ENCODE measurements around the gene PHLPP1. TPM values are rescaled to one million over a fixed set of nuclear protein-coding genes. Genes with fewer than 3 reads are reported as not detected.

Gene PHLPP1
- polyA plus RNA-seq, 3 donors = 2.2 to 4.0 (median 3.0) TPM

DNA sequence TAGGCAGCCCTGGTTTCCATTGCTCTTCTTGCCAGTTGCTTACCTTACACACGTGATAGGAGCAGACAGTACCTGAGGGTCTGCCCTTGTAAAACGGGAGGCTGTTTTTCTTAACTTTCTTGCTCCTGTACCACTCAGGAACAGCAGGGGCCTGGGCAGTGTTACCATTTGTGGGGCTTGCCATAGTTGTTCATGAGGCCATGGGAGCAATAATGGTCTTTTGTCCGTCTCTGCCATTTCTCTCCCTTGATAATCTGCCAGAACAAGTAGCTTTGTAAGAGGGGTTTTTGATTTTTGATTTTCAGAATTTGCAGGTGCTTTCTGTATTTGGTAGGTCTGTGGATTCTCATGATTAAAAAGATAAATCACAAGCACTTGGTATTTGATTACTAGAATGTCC is 259.0 kb downstream of the PHLPP1 start:
- H3K27ac ChIP-seq (ENCODE audit: low read depth, low read length) = no peak overlapping the region
- WGBS, 3 donors = 59 to 62% (median 61%) methylated on average over 3 of the region's 3 CpGs

DNA sequence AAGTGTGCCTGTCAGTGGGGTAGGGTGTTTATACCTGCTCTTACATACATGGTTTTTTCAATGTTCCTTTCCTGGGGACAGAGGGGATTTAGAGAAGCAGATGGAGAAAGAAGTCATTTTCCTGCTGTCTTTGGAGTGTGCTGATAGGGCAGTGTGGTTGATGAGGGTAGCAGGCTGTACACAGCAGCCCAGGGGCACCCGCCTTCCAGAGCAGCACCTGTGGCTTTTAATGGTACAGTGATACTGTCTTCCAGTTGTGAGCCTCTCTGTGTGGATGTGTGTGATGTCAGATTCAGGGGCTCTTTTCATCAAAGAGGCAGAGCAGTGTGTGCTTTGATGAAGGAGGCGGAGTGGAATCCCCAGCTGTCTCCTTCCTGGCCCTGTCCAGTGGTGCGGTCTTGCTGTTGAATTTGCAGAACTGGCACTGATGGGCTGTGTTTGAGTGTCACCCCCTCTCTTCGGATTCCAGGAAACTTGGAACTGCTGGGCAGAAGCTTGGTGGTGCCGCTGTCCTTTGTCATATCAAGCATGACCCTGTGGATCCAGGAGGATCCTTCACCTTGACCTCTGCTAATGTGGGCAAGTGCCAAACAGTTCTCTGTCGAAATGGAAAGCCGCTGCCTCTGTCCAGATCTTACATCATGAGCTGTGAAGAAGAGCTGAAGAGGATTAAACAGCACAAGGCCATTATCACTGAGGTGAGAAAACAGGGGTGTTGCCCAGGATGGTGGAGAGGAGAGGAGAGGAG is 259.8 kb downstream of the PHLPP1 start:
- H3K27ac ChIP-seq (ENCODE audit: low read depth, low read length) = no peak overlapping the region
- WGBS, 3 donors = 89 to 92% (median 92%) methylated on average over 7 of the region's 7 CpGs

DNA sequence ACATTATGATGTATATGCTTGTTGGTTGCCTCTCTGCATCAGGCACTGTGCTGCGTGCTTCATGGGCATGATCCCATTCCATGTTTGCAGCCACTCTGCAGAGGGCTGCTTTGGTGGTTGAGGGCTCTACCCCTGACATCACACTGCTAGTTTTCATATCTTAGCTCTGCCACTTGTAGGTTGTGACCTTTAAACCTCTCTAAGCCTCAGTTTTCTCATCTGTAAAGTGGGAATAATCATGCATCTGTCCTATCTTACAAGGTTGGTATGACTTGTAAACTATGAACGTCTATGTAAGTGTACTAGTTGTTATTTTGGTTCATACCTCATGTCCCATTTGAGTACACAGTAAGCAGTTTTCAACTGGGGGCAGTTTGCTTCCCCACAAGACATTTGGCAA is 260.4 kb downstream of the PHLPP1 start:
- no peak overlapping the region for H3K27ac ChIP-seq (ENCODE audit: low read depth, low read length)
- 84 to 95% (median 88%) methylated on average over 2 of the region's 2 CpGs for WGBS, 3 donors

DNA sequence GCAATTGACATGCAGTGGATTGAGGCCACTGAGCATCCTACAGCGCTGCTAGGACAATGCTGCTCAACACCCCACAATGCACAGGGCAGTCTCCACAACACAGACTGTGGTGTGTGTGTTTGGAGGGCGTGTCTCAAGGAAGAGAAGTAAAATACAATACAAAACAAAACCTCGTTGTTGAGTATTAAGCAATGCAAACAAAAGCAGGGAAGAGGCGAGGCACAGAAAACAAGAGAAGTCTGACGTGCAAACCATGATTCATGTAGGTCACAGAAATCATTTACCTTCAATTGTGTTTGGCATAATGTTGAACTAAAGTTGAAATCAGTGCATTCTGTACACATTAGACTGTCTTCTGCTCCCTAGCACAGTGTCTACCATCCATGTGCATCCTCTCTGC is 260.9 kb downstream of the PHLPP1 start:
- 69 to 89% (median 81%) methylated on average over 5 of the region's 5 CpGs for WGBS, 3 donors
- no peak overlapping the region for H3K27ac ChIP-seq (ENCODE audit: low read depth, low read length)

DNA sequence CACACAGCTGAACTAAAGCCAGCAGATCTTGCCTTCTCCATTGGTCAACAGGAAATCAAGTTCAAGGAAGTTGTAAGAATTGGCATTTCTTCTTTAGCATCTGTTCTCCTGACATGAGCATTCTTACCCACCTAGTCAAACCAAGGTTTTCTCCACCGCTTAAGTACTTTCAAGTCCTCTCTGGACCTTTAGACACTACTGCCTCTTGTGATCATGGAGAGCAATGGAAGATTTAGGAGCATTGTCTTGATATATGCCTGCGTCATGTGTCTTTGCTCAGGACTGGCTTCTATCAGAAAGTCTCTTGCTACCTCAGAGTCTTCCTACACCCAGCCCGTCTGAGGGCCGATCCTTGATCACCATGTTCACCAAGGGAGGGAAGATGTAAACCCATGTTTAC is 262.2 kb downstream of the PHLPP1 start:
- WGBS, 3 donors = 83 to 89% (median 87%) methylated on average over 4 of the region's 4 CpGs
- H3K27ac ChIP-seq (ENCODE audit: low read depth, low read length) = no peak overlapping the region

DNA sequence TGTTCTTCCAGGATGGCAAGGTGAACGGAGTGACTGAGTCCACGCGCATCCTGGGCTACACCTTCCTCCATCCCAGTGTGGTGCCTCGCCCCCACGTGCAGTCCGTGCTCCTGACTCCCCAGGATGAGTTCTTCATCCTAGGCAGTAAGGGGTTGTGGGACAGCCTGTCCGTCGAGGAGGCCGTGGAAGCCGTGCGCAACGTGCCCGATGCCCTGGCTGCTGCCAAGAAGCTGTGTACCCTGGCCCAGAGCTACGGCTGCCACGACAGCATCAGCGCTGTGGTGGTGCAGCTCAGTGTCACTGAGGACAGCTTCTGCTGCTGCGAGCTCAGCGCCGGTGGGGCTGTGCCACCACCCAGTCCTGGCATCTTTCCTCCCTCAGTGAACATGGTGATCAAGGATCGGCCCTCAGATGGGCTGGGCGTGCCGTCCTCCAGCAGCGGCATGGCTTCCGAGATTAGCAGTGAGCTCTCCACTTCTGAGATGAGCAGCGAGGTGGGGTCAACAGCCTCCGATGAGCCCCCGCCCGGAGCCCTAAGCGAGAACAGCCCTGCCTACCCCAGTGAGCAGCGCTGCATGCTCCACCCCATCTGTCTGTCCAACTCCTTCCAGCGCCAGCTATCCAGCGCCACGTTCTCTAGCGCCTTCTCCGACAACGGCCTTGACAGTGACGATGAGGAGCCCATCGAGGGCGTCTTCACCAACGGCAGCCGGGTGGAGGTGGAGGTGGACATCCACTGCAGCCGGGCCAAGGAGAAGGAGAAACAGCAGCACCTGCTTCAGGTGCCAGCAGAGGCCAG is 263.1 kb downstream of the PHLPP1 start:
- H3K27ac ChIP-seq (ENCODE audit: low read depth, low read length) = no peak overlapping the region
- 96 to 98% (median 97%) methylated on average over 42 of the region's 42 CpGs for WGBS, 3 donors

DNA sequence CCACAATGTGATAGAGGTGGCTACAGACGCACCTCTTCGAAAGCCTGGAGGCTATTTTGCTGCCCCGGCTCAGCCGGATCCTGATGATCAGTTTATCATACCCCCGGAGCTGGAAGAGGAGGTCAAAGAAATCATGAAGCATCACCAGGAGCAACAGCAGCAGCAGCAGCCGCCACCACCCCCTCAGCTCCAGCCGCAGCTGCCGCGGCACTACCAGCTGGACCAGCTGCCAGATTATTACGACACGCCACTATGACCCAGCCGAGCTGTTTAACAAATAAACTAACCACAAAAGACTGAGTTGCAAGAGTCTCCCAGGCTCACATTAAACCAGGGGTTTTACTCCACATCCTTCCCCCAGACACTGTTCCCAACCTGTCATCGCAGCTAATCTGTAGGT is 263.8 kb downstream of the PHLPP1 start:
- no peak overlapping the region for H3K27ac ChIP-seq (ENCODE audit: low read depth, low read length)
- 61 to 86% (median 62%) methylated on average over 13 of the region's 13 CpGs for WGBS, 3 donors

DNA sequence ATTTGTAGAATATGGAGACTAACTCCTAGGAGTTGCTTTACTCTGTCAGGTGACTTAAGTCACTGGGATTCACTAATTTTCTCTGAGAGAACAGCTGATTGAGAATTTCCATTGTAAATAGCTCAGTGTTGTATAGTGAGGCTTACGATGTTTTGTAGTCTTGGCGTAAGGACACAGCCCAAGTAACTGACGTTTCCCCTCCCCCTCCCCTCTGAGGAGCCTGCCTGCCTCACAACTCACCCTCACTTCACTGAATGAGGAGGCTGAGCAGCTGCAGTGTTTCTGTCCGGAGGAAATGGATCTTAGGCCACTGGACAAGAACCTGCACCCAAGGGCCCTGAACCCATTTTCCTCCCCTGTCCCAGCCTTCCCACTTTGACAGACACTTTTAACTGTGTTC is 264.6 kb downstream of the PHLPP1 start:
- no peak overlapping the region for H3K27ac ChIP-seq (ENCODE audit: low read depth, low read length)
- 69 to 77% (median 70%) methylated on average over 4 of the region's 4 CpGs for WGBS, 3 donors

DNA sequence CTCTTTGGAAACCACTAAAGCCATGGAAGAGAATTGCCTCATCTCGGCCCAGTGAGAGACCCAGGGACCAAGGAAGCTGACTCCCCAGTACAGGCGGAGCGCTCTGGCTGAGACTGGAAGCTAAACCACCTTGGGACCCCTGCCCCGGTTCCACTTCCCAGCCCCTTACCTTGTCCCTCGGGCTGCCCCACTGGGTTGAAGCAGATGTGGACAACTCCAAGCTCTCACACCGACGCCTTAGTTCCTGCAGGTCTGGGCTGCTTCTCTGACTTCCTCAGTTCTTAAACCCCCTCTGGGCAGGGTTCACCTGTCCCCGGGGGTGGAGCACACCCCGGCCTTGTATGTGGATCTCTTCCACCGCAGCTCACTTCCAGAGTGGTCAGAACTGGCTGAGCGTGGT is 266.2 kb downstream of the PHLPP1 start:
- 63 to 84% (median 80%) methylated on average over 11 of the region's 11 CpGs for WGBS, 3 donors

DNA sequence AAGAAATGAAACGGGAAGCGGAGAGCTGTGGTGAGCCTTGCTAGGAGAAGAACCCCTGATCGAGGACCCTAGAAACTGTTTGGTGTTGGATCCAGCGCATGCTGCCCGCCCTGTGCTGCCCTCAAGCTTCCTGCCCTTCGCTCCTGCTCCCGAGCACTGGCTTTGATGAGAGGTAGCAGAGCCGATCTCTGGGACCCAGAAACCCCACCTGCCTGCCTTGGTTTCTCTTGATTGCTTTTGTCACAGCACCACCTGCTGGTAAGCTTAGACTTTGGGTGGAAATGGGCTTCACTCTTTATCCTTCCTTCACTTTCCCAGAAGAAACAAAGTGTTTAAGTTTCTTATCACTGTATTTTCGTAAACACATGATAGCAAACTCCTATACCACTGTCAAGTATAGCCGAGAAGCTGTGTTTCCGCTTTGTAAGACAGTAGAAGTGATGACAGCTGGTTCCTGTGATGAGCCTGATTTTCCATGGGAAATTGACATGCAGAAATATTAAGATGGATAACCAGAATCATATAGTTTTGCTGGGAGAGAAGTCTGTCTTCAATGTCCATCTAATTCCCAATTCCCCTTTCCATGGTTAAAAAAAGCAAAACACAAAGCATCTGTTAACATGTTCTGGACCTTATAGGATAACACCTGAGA is 267.4 kb downstream of the PHLPP1 start:
- H3K27ac ChIP-seq (ENCODE audit: low read depth, low read length) = no peak overlapping the region
- WGBS, 3 donors = 22 to 33% (median 28%) methylated on average over 11 of the region's 11 CpGs

More for the DNA sequence above, 266.2 kb downstream of the PHLPP1 start:
- H3K27ac ChIP-seq (ENCODE audit: low read depth, low read length) = no peak overlapping the region

DNA sequence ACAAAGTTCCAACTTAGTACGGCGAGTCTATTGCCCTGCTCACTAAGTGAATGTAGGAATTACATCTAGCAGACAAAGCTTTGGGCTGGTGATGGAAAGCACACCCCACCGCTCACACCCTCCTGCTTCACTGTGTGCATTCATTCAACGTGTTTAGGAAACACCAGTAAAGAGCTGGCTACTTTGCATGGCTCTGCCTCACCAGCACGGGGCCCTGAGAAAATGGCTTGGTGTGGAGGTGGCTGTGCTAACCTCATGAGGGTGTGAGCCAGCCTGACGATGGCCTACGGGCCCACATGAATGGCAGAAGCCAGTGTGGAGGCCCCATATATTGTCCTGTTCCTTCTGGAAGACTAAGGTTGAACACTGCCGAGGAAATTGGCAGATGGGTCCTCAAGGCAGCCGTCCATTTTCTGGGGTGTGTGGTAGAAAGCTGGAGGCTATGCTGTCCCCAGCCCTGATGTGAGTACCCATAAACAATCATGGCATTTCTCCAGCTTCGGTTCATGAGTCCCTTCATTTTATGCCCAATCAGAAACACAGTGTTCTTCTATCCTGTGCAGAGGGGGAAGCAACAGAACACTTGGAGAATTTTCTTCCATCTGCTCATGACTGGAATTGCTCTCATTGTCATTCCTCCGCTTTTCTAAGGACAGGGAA is 269.4 kb downstream of the PHLPP1 start:
- no peak overlapping the region for H3K27ac ChIP-seq (ENCODE audit: low read depth, low read length)
- 90 to 93% (median 91%) methylated on average over 11 of the region's 11 CpGs for WGBS, 3 donors

DNA sequence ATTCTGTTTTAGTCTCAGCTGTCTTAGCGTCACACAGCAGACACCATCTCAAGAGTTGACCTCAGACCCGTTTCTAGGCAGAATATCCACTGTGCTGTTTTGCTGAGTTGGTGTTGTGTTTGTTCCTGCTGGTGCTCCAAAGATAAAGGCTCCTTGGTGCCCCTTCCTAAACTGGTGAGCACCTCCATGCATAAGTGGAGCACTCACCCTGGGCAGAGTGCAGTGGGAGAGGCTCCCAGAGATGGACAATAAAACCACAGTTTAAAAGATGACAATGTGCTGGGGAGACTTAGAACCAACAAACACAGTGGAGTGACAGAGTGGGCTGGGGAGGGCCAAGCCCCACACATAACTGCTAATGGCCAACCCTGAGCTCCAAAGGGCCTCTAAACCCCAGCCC is 271.1 kb downstream of the PHLPP1 start:
- H3K27ac ChIP-seq (ENCODE audit: low read depth, low read length) = no peak overlapping the region
- 70 to 84% (median 79%) methylated on average over 2 of the region's 2 CpGs for WGBS, 3 donors

DNA sequence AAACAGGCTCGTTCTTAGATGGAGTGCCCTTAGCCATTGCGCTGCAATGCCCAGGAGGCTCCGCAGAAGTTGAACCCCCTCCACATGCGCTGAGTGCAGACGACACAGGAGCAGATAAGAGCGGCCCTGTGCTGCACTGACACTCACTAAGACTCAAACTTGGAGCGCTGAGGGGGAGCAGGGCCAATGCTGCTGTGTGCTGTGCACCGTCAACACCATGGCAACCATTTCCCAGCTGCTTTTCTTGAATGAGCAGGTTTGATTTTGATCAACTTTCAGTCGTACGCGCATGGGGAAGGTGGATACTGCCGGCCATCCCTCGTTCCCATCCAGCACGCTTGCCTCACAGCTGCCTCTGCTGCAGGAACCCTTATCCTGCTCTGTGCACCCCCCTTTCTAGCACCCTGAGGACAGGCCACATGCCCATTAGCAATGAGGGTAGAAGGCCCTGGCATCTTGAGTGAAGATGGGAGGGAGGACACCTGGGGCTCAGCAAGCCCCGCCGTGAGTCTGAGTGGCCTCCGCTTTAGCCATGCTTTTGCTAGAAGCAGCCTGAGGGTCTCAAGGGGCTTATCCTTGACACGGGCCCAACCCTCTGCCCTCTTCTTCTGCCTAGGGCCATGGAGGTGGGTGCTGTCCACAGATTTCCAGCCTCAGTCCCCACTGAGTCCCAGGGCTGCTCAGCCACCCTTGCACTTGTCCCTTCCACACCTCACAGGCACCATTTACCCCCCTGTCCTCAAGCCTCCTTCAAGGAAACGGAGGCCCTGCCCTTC is 271.9 kb downstream of the PHLPP1 start:
- no peak overlapping the region for H3K27ac ChIP-seq (ENCODE audit: low read depth, low read length)
- 80 to 95% (median 95%) methylated on average over 19 of the region's 19 CpGs for WGBS, 3 donors

DNA sequence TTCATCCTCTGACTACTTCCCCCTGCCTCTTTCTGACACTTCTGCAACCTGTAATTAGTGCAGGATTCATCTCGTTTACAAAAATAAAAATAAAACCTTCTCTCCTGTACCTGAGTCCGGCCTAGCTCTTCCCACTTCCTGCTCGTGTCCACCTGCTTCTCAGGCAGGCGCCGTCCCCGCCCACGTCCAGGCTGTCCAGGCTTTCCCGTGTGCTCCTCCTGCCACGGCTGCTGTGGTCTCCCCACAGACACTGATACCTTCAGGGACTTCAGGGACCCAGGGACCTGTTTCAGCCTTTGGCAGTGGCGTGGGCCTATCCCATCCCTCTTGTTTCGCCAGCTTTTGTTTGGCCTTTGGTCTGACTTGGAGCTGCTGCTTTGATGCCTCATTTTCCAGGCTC is 272.5 kb downstream of the PHLPP1 start:
- H3K27ac ChIP-seq (ENCODE audit: low read depth, low read length) = no peak overlapping the region
- WGBS, 3 donors = 80 to 90% (median 83%) methylated on average over 11 of the region's 11 CpGs

DNA sequence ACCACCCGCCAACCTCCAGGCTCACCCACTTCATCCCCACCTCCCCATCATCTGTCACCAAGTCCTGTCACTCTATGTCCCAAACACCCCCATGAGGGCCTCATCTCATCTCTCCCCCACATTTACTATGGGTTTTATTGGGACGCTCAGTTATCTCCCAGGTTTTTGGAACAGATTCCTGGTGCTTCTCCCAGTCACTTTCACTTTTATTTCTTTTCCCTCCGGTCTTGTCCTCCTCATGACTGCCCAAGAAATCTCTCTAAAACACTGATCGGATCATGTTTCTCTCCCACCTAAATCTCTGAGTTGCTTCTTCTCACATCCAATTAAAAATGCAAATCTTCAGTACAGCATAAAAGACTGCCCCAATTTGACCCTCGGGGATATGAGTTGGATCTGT is 273.1 kb downstream of the PHLPP1 start:
- H3K27ac ChIP-seq (ENCODE audit: low read depth, low read length) = no peak overlapping the region
- WGBS, 3 donors = 56 to 79% (median 65%) methylated on average over 5 of the region's 5 CpGs

DNA sequence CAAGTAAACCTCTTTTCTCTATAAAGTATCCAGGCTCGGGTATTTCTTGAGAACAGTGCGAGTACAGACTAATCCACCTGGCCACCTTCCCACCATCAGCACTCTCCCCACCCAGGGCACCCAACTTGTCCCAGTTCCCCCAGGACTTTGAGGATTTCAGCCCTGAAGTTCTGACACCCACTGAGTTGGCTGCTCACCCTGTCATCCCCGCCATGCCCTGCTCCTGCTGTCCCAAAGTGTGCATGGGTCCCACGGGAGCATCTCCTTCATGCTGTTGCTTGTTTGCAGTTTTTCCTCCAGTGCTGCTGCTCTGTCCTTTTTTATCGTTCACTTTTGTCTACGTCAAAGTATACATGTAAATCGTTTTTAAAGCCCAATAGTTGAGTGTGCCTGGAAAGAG is 273.9 kb downstream of the PHLPP1 start:
- WGBS, 3 donors = 66 to 83% (median 82%) methylated on average over 7 of the region's 7 CpGs
- H3K27ac ChIP-seq (ENCODE audit: low read depth, low read length) = no peak overlapping the region

DNA sequence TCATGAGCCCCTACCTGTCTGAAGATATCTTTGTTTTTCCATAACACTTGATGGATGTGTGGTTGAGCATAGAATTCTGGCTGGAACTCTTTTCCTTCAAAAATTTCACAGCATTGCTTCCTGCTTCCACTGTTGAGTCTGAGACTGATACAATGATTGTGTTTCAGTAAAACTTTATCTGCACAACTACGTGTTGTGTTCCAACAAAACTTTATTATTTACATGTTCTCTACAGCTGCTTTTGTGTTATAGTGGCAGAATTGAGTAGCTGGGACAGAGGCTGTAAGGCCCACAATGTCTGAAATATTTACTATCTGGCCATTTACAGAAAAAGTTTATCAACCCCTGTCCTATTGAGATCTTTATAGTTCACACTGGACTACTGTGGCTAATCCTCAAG is 275.3 kb downstream of the PHLPP1 start:
- WGBS, 3 donors = 75 to 90% (median 85%) methylated on average over 1 of the region's 1 CpG
- no peak overlapping the region for H3K27ac ChIP-seq (ENCODE audit: low read depth, low read length)

DNA sequence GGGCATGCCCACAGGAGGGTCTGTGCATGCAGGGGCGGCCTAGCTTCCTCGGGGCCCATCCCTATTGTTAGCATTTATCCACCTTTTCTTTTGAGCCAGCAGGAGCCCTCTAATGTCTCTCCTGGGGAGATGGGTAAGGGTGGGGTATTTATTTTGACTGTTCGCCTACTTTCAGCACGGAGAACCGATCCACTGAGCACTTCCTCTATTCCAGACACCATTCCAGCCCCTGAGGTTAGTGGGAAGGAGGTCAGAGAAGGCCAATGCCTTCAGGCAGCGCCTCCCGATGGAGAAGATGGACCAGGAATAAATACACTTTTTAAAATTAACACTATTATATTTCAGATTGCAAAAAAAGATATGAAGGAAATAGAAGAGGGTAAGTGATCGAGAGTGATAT is 276.0 kb downstream of the PHLPP1 start:
- 92 to 96% (median 95%) methylated on average over 8 of the region's 8 CpGs for WGBS, 3 donors
- H3K27ac ChIP-seq (ENCODE audit: low read depth, low read length) = no peak overlapping the region
